ENCODE measurements around the gene EMC9.

EMC9 gene

DNA sequence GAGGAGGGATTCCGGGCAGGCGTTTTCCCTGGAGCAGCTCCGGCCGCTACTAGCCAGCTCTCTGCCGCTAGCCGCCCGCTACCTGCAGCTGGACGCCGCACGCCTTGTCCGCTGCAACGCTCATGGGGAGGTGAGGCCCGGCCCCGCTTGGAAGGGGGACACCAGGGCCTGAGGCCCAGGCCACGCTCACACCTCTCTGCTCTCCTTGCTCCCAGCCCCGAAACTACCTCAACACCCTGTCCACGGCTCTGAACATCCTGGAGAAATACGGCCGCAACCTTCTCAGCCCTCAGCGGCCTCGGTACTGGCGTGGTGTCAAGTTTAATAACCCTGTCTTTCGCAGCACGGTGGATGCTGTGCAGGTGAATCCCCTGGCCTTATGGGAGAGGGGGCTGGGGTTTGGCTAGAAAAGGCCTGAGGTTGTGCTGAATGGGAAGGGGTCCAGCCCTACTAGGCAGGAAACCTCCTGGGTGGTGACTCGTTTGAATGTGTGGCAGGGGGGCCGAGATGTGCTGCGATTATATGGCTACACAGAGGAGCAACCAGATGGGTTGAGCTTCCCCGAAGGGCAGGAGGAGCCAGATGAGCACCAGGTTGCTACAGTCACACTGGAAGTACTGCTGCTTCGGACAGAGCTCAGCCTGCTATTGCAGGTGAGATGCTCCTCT, 6.5 kb upstream of the EMC9 start:
- no peak for DNase-seq

DNA sequence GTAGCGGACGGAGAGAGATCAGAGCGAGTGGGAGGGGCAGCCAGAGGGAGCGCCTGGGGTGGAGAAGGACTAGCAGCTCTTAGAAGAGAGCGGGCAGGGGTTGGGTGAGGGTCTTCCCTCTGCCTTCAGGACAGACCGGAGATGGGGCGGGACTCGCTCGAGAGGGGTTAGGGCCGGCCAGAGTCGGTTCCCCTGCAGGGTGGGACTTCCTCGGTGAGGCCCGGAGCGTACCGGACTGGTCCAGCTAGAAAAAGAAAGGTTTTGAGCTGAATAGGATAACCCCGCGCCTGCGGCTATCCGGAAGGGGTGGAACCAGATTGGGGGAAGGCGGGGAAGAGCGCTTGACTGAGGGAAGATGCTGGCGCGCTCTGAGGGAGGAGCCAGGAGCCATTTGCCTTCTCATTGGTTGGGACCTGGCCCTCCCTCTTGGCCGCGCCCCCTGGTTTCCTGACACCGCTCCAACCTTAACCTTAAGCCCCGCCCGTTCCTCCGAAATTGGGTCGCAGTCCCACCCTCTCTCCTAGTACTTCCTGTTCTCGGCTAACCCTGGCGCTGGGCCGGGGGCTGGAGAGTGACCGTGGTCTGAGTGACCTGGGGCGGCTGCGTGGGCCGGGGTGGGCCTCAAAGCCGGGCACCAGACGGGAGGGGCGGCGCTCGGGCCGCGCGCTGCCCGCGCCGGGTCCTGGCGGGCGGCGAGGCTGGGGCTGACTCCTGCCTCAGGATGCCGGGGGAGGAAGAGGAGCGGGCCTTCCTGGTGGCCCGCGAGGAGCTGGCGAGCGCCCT, 5.8 kb upstream of the EMC9 start, which contains the start of gene RNF31:
RNF31 (plus strand) TSS at position 521 of the 783 bp plus-strand sequence; CDS start at position 722, 201 bp downstream.
- DNase-seq: peak; percentile 97

DNA sequence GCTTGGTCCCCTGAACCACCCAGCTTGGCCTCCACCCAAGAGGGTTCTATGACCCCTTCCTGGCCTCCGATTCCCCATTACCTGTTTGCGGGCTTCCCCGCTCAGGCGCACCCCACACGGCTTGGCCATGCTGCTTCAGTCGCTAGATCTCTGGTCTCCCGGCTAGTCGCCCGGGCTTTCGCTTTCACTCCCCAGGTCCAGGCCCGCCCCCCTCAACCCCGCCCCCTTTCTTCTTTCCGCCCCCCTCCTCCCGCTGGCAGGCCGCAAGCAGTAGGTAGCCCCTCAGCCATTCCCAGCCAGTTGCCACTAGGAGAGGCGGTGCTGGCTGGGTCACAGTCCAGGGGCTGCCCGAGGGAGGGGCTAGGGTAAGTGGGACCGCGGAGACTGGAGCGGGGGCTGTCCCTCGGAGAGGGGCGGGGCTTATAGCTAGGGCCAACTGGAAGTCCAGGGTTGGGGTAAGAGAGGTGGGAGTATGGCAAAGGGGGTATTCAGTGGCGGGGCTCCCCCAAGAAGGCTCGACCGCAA, 5.1 kb upstream of the EMC9 start, which contains the start of gene PSME2:
PSME2 (minus strand) TSS at position 158 of the 525 bp plus-strand sequence; CDS start at position 129, 29 bp downstream.
- DNase-seq: peak; percentile 91

DNA sequence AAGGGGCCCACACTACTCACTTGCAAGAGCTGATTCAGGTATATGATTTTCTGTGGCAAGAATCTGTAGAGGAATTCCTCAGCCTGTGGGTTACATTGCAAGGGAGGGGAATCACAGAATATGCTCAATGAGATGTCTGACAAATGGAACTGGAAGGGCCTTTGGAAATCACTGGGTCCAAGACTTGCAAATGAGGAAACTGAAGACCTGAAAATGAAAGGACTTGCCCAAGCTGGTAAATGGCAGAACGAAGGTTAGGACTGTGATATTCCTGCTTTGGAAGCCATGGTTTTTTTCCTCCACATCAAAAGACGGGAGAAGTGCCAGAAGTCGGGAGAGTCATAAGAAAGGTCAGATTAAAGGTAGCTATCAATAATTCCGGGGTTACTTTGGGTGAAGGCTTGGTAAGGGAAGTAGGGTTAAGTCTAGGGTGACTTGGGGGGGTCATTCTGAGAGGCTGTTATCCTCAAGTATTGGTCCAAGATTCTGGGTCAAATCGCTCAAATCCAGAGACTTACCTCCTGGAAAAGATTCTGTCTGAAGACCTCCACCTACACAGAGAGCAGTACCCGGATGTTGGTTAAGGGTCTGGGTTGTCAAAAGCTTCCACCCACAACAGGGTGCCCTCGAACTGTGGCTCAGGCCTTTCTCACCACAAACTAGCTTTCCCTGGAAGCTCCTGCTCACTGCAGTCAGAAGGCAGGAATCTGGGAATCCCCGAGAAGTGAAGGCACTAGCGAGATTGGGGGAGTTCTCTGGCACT, 4.5 kb upstream of the EMC9 start:
- DNase-seq: no peak

GRCh38 chr14:24145219-24145618, 3.8 kb upstream of the EMC9 start:
- DNase-seq: no peak

DNA sequence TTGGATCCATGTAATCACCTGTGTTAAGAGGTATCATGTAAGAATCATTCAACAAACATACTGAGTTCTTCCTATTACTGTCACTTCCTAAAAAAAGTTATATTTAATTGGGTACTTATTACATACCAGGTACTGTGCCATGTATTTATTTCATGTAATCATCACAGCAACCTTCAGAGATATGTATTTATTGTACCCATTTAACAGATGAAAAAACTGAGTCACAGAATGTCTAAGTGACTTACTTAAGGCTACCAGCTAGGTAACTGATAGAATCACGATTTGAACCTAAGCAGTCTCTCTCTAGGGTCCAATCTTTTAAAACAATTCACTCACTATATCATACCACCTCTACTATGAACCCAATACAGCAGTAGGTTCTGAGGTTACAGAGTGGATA, 3.1 kb upstream of the EMC9 start:
- DNase-seq: no peak

DNA sequence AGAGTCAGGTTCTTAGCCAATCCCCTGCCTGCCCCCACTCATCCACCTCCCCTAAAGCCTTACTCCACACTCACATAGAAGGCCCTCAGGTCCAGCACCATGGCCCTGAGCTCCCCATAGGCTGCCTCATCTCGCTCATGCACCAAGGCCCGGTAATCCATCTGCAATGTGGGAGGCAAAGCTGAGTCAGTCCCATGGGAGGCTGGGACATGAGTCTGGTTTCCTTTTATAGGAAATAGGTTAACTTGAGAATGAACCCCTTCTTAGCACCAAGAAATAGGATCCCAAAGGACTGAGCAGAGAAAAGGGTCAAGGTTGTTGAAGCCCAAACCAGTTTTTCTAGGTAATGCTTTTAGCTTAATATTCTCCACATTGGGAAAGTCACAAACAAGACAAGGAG, 2.1 kb upstream of the EMC9 start:
- no peak for DNase-seq

DNA sequence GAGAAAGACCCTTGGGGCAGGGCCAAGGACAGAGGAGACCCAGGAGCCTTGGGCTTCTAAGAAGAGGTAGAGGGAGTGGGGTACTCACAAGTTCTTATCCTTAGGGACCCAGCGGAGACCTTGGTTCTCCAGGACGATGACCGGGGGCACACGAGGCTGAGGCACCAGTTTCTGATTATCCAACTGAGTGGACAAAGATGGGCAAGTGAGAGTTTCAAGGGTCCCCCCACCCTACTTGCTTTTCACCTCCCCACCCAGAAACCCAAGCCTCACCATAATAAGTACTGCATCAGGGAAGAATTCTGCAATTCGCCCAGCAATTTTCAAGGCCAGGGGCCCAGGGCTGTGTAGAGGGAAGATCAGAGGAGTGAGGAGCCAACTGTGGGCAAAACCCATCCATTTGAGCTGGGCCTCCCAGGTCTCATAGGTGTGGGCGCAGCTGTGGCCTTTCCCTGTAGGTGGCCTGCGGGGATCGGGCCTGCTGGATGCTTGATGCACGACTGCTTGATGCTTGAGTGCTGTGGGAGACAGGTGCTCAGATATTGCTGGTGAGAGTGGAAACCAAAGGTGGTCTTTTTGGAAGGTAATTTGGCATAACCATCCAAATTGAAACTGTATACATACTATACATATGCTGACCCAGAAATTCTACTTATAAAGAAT, 2.0 kb downstream of the EMC9 start:
- peak; percentile 32 for DNase-seq

GRCh38 chr14:24138396-24139271, 2.8 kb downstream of the EMC9 start:
- no peak for DNase-seq

DNA sequence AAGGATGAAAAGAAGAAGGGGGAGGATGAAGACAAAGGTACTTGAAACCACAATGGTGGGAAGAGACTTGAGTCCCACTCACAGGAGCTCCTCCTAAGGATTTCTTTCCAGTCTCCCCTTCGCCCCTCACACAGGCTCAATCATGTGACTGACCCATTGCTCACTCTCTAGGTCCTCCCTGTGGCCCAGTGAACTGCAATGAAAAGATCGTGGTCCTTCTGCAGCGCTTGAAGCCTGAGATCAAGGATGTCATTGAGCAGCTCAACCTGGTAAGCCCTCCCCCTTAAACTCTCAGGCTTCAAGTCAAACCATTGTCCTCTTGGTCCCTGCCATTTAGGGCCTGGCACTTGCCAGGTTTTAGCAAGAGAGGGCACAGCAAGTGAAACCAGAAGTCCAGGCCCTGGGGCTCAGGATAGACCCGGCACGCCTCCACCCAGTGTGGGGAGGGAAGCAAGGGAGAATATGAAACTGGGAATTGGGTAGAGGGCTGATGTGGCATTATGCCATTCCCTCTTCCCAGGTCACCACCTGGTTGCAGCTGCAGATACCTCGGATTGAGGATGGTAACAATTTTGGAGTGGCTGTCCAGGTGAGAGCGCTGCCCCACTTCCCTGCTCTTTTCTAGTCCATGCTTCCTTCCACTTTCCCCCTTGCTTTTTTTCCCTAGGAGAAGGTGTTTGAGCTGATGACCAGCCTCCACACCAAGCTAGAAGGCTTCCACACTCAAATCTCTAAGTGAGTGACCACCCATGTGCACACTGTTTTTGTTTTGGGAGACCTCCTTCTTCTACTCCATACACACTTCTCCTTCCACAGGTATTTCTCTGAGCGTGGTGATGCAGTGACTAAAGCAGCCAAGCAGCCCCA, 3.6 kb downstream of the EMC9 start:
- DNase-seq: no peak

GRCh38 chr14:24136684-24137528, 4.5 kb downstream of the EMC9 start:
- no peak for DNase-seq

GRCh38 chr14:24135834-24136683, 5.3 kb downstream of the EMC9 start, which contains the start of gene PSME1:
PSME1 (plus strand) TSS chr14:24136194; CDS start chr14:24136263, 69 bp downstream.
- DNase-seq: peak; percentile 96

- no peak for DNase-seq
Observed at GRCh38 chr14:24135584-24135833, 5.9 kb downstream of the EMC9 start.

GRCh38 chr14:24133735-24134134, 7.7 kb downstream of the EMC9 start:
- no peak for DNase-seq

- no peak for DNase-seq
Observed at GRCh38 chr14:24132976-24133375, 8.4 kb downstream of the EMC9 start.

- DNase-seq: no peak
Observed at GRCh38 chr14:24132061-24132685, 9.2 kb downstream of the EMC9 start.

DNA sequence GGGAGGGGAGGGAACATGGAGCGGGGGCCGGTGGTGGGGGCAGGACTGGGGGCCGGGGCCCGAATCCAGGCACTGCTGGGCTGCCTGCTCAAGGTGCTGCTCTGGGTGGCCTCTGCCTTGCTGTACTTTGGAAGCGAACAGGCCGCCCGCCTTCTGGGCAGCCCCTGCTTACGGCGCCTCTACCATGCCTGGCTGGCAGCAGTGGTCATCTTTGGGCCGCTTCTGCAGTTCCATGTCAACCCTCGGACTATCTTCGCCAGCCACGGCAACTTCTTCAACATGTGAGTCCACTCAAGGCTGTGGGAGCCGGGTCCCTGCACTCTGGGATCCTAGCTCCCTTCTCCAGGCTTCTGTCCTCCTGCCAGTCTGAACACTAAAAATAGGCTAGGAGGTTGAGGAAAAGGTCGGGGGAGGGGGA, 9.8 kb downstream of the EMC9 start:
- no peak for DNase-seq

All from CD4-positive, alpha-beta T cell treated with Interleukin-21 for 1 hour (primary cell).